Activated CD4-positive, alpha-beta T cell treated with anti-CD3 and anti-CD28 coated beads for 1 hour (primary cell): Measurements from ENCODE around the gene OR14C36.
"Not testable (repeated sequence)": the region's sequence is repeated elsewhere in the genome, so short reads cannot be mapped to it uniquely, and the experiment has no call there.

Experiments used
- DNase-seq: peaks from one replicate; pipeline ENCODE4 v3.0.0-alpha.2; 2020

The OR14C36 gene, protein sequence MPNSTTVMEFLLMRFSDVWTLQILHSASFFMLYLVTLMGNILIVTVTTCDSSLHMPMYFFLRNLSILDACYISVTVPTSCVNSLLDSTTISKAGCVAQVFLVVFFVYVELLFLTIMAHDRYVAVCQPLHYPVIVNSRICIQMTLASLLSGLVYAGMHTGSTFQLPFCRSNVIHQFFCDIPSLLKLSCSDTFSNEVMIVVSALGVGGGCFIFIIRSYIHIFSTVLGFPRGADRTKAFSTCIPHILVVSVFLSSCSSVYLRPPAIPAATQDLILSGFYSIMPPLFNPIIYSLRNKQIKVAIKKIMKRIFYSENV

GRCh38 chr1:248348475-248348874 is at the start of gene OR14C36:
Gene OR14C36 (plus strand): TSS chr1:248348775. CDS start chr1:248348775, 0 bp downstream.
- DNase-seq, result no peak

DNA sequence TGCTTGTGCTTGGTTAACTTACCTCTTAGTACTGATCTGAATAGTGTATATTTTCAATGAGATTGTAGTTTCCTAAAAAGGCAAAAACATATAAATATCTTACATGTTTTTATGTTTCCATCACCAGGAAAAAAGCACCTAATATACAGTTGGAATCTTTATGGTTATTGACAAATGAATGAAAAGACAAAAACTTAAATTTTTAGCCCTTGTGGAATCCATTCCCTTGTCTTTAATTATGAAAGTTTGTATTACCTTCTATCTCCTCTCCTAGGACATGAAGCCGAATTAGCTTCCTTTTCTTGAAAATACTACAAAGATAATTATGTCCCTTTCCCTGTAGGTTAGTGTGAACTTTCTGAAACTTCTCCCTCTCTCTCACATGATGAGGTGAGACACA is 45.3 kb upstream of the OR14C36 start, which contains the start of gene OR2T12:
OR2T12 (minus strand) TSS at position 101 of the 400 bp plus-strand sequence. CDS start 7,846 bp downstream, outside the sequence.
- DNase-seq, result no peak

DNA sequence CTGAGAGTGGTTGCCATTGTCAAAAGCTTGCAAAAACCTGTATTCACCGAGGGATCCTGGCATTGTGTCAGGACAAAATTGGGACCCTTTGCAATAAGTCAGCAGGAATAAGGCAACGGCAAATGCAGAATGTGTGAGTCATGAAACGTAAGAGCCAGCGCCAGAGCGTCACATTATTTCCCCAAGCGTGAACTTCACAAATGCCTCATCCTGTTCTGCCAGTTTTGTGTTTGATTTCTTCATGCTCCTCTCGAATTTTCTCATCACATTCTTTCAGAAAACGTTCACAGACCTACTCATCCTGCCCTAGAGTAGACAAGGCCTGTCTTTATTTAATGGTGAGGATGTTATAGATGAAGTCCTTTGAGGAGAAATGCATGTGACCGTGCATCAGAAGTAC is 42.9 kb upstream of the OR14C36 start:
- not testable (repeated sequence) for DNase-seq

- no peak for DNase-seq
These were observed 42.5 kb upstream of the OR14C36 start for GRCh38 chr1:248306103-248306502.

DNA sequence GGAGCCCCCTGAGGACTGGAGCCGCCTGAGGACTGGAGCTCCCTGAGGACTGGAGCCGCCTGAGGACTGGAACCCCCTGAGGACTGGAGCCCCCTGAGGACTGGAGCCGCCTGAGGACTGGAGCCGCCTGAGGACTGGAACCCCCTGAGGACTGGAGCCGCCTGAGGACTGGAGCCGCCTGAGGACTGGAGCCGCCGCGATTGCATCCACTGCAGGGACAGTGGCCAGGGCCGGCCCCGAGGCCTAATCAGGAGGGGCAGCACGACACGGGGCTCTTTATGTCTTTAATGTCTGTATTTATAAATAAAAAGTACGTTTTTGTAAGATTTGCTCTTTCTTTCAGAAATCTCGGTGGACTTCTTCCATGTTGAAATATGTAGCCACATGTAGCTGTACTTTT is 41.8 kb upstream of the OR14C36 start:
- not testable (repeated sequence) for DNase-seq

GRCh38 chr1:248316796-248317195 is 31.8 kb upstream of the OR14C36 start:
- no peak for DNase-seq

DNA sequence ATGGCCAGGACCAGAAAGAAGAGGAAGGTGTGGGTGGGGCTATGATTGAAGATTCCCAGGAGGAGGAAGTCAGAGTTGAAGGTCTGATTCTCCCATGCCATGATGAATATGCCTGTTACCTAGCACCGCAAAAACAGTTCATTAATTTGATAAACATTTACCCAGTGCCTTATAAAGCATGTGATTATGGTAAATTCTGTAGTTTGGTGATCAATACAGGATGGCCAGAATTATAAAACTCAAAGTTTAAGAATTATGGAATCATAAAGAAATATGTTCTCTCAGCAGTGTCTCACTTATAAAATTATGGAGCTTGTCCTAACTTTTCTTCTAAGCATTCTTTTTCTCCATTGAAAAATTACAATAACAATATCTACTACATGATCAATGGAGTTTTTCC is 24.1 kb upstream of the OR14C36 start, which contains the start of gene OR2M7:
OR2M7 (minus strand) TSS at position 101 of the 400 bp plus-strand sequence; CDS start at position 101, 0 bp downstream.
- no peak for DNase-seq

DNA sequence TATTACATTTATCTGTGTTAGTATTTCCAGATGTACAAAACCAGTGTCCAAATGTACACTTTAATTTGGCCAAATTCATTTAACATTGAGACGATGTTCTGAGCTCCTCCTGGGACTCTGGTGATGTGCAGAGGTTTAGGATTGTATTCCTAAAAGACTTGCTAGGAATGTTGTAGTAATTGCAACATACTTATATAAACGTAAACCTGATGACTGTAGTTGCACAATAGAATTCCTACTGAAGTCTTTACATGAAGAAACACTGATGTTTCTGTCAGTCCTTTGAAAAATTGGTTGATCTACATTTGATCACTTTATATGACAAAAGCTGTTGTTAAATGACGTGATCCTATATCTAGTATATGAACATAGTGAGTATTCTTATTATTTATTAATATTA is 5.1 kb upstream of the OR14C36 start:
- no peak for DNase-seq

GRCh38 chr1:248359415-248359814 is 10.8 kb downstream of the OR14C36 start:
- DNase-seq, result no peak

- no peak for DNase-seq
These were observed 12.6 kb downstream of the OR14C36 start, which contains the start of gene OR2T4 for GRCh38 chr1:248361121-248361715. Gene OR2T4 (plus strand): TSS chr1:248361665. CDS start chr1:248361665, 0 bp downstream.

DNA sequence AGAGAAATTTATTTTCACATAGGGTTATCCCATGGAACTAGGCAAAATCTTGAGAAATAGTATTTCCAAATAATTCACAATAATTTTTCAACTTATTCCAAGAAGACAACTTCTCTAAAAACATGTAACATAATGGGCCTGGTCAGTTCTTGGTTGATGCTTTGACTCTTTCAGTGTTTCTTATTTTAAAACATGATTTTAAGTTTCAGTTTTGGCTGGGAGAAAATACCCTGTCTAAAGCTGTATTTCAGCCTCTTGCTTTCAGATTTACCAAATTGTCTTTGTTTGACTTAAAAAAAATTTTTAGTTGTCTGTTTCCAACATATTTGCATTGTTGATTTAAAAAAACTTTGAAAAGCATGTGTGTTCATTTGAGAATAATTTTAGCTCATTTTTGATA is 18.0 kb downstream of the OR14C36 start:
- no peak for DNase-seq

- DNase-seq, result no peak
These were observed 23.8 kb downstream of the OR14C36 start for GRCh38 chr1:248372394-248372793.

DNA sequence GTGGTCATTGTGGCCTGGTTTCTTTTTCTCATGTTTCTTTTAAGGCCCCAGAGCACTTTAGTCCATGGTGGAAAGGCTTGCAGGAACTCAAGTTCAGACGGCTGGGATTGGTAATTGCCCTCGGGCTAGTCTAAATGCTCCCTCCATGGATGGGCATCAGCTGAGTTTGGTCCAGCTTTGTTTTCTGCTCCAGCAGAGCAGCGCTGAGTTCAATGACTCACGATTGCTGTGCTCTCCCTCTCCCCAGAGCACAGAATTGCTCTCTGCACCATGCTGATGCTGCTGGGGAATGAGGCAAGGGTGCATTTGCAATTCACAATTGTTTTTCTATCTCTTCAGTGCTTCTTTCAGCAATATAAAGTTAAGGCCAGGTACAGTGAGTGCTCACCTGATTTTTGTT is 25.2 kb downstream of the OR14C36 start:
- no peak for DNase-seq

GRCh38 chr1:248375446-248375845 is 26.9 kb downstream of the OR14C36 start, which contains the start of gene OR2T6:
Gene OR2T6 (plus strand): TSS chr1:248375746. CDS start chr1:248387609, 11,863 bp downstream.
- no peak for DNase-seq

- DNase-seq, result no peak
These were observed 28.3 kb downstream of the OR14C36 start for GRCh38 chr1:248376916-248377315.

GRCh38 chr1:248380854-248381253 is 32.3 kb downstream of the OR14C36 start:
- DNase-seq, result no peak

DNA sequence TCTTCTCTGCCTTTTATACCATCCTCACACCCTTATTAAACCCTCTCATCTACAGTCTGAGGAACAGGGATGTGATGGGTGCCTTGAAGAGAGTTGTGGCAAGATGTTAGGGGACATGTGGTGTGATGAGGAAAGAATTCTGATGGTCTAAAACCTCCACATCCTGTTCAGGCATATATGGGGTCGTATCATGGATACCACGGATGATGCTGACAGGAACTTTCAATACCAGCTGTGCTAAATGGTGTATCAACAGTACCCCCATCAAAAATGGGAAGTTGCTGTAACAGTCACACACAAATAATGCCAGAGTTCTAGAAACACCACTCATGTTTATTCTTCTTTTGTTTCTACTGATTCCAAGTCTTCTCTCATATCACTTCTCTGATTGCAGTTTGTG is 39.9 kb downstream of the OR14C36 start:
- no peak for DNase-seq

DNA sequence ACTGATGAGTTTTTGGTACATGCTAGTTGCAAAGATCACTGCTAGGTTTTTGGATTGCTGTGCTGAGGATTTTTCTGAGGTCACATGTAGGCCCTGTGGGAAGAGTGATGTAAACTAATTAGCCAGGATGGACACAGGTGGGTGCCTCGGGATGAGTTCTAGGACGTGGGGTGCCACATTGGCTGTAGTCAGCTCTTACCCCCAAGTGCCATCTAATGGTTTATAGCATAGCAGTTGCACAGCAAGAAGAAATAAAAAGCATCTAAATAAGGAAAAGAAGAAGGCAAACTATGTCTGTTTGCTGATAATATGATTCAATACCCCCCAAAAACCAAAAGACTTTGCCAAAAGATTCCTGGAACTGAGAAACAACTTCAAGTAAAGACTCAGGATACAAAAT is 44.5 kb downstream of the OR14C36 start:
- no peak for DNase-seq
